AG04450 (cell line): Measurements from ENCODE around the gene RBM15. TPM values are rescaled to one million over a fixed set of nuclear protein-coding genes. Genes with fewer than 3 reads are reported as not detected.

Experiments
- CTCF ChIA-PET: fragments of 300-600, 350-600 bp; formaldehyde crosslinking; extraction: SDS; loops from one replicate; lab custom pipeline; 2022; ENCODE audit warnings: antibody characterized with exemption, inconsistent platforms; lab: Charles Lee
- POLR2A ChIA-PET: fragments of 350-600 bp; formaldehyde crosslinking; extraction: SDS; loops from one replicate; lab custom pipeline; 2021; ENCODE audit warnings: antibody characterized with exemption, inconsistent platforms; lab: Yijun Ruan, JAX
- DNase-seq: peaks from one replicate; pipeline ENCODE4 v3.0.0-alpha.2; 2011; ENCODE audit warnings: low read depth, low spot score
- H3K27ac ChIP-seq: one replicate; pipeline ENCODE4 v1.5.1; 2012; ENCODE audit warnings: low read depth, low read length, control low read depth
- H3K27me3 ChIP-seq: one replicate; pipeline ENCODE4 v1.6.0; 2012; ENCODE audit warnings: low read length; ENCODE audit not compliant: control insufficient read depth, insufficient read depth
- H3K4me3 ChIP-seq: 2 replicates; pipeline ENCODE4 v1.5.1; 2011; ENCODE audit warnings: mild to moderate bottlenecking, low read depth, low read length, control low read depth
- H3K9me3 ChIP-seq: 2 replicates; pipeline ENCODE4 v1.5.1; 2012; ENCODE audit warnings: low read length; ENCODE audit not compliant: control insufficient read depth, insufficient read depth
- polyA plus RNA-seq: library from polyadenylated mRNA; depleted of rRNA; stranded (reverse); fragments of >200 nt; gene quantifications from 2 replicates; pipeline ENCODE4 v1.2.3, GENCODE V29; 2011
- TF ChIP-seq, protein P1 (sequence below): IDR thresholded peaks from 2 replicates; pipeline ENCODE4 v1.5.1; 2011; ENCODE audit warnings: low read depth, low read length, control low read depth, inconsistent platforms

RBM15 gene
- polyA plus RNA-seq, 1 experiment: 8.9 TPM

DNA sequence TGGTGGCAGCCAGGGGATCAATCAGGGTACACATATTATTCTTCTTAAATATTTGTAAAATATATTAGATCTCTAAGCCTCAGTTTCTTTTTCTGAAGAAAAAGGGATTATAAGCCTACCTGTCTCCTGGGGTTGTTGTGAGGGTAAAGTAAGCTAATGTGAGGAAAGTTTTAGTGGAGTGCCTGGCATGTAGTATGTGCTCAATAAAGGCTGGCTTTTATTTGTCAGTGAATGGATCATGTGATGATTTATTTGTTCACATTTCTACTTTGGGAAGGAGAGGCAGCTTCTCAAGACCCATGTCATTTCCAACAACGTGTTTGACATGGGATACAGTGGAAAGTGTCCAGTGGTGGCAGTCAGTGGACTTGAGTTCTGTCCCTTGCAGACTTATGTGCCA is 12.4 kb upstream of the RBM15 start:
- no peaks in the 10 kb centered on the region for H3K9me3 ChIP-seq
- H3K4me3 ChIP-seq: no peak overlapping the region
- no peak for DNase-seq
- TF ChIP-seq, protein P1, sequence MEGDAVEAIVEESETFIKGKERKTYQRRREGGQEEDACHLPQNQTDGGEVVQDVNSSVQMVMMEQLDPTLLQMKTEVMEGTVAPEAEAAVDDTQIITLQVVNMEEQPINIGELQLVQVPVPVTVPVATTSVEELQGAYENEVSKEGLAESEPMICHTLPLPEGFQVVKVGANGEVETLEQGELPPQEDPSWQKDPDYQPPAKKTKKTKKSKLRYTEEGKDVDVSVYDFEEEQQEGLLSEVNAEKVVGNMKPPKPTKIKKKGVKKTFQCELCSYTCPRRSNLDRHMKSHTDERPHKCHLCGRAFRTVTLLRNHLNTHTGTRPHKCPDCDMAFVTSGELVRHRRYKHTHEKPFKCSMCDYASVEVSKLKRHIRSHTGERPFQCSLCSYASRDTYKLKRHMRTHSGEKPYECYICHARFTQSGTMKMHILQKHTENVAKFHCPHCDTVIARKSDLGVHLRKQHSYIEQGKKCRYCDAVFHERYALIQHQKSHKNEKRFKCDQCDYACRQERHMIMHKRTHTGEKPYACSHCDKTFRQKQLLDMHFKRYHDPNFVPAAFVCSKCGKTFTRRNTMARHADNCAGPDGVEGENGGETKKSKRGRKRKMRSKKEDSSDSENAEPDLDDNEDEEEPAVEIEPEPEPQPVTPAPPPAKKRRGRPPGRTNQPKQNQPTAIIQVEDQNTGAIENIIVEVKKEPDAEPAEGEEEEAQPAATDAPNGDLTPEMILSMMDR: no peak
- H3K27ac ChIP-seq: no peak overlapping the region
- ChIA-PET CTCF (interaction anchor here (0.6 to 4.1 kb wide), 6 partner anchors 14 to 169 kb away, joined by 3 to 26 read pairs (median 6); no protein-coding TSS in a partner anchor), POLR2A (no interaction called here)
- H3K27me3 ChIP-seq: peaks cover 5% of the 10 kb centered on the region

DNA sequence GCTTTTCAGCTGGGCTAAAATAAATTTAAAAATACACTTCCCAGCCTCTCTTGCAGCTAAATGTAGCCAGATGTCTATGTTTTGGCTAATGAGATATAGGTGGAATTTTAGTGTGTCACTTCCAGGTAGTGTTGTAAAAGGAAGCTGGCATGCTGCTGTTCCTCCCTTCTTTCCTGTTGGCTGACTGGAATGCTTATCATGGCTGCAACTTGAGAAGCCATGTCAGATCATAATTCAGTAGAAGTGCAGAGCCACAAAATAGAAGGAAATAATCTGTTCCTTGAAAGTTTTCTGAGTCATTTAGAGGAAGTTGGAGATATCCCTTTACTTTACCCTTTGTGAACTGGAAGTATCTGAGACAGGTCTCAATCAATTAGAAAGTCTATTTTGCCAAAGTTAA is 10.9 kb upstream of the RBM15 start:
- ChIA-PET POLR2A (no interaction called here), CTCF (interaction anchor here (0.9 to 4.1 kb wide), 4 partner anchors 10 to 131 kb away, joined by 3 to 26 read pairs (median 12); no protein-coding TSS in a partner anchor)
- Histone ChIP-seq H3K27me3 (peaks cover 3% of the 10 kb centered on the region), H3K9me3 (no peaks in the 10 kb centered on the region), H3K4me3 (no peak overlapping the region), H3K27ac (no peak overlapping the region)
- TF ChIP-seq, protein P1: no peak
- DNase-seq: no peak

DNA sequence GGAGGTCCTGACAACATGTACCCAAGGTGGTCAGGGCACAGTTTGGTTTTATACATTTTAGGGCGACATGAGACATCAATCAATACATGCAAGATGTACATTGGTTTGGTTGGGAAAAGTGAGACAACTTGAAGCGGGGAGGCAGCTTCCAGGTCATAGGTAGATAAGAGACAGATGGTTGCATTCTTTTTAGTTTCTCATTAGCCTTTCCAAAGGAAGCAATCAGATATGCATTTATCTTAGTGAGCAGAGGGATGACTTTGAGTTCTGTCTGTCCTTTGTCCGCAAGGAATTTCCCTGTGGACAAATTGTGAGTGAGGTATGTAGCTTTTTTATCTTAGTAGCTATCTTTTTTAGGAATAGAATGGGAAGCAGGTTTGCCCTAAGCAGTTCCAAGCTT is 10.5 kb upstream of the RBM15 start:
- CTCF ChIA-PET: interaction anchor here (0.9 to 4.1 kb wide), 4 partner anchors 9 to 132 kb away, joined by 3 to 26 read pairs (median 12); no protein-coding TSS in a partner anchor
- H3K9me3 ChIP-seq: no peaks in the 10 kb centered on the region
- POLR2A ChIA-PET: no interaction called here
- H3K4me3 ChIP-seq: no peak overlapping the region
- peaks cover under 1% of the 10 kb centered on the region for H3K27me3 ChIP-seq
- TF ChIP-seq, protein P1: no peak
- no peak for DNase-seq
- no peak overlapping the region for H3K27ac ChIP-seq

DNA sequence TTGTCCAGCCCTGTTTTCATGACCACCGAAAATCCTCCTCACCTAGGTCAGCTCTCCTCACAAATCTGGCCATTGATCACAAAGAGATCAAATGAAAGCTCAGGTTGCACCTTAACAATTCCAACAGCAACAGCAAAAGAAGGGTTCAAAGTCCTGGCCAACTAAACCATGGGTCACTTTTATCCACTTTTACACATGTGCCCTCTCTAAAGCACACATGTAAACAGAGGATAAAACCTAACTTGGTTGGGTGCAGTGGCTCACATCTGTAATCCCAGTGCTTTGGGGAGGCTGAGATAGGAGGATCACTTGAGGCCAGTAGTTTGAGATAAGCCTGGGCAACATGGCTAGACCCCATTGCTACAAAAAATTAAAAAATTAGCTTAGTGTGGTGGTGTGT is 3.9 kb upstream of the RBM15 start:
- H3K27ac ChIP-seq: no peak overlapping the region
- no peak for DNase-seq
- TF ChIP-seq, protein P1: no peak
- CTCF ChIA-PET: interaction anchor here (0.9 to 10.3 kb wide), 8 partner anchors 22 to 161 kb away, joined by 4 to 86 read pairs (median 15); partner anchors contain the start of gene KCNC4
- H3K27me3 ChIP-seq: no peaks in the 10 kb centered on the region
- peaks cover 3% of the 10 kb centered on the region; the same call in 1 of the 2 replicates for H3K9me3 ChIP-seq
- POLR2A ChIA-PET: no interaction called here
- no peak overlapping the region for H3K4me3 ChIP-seq

DNA sequence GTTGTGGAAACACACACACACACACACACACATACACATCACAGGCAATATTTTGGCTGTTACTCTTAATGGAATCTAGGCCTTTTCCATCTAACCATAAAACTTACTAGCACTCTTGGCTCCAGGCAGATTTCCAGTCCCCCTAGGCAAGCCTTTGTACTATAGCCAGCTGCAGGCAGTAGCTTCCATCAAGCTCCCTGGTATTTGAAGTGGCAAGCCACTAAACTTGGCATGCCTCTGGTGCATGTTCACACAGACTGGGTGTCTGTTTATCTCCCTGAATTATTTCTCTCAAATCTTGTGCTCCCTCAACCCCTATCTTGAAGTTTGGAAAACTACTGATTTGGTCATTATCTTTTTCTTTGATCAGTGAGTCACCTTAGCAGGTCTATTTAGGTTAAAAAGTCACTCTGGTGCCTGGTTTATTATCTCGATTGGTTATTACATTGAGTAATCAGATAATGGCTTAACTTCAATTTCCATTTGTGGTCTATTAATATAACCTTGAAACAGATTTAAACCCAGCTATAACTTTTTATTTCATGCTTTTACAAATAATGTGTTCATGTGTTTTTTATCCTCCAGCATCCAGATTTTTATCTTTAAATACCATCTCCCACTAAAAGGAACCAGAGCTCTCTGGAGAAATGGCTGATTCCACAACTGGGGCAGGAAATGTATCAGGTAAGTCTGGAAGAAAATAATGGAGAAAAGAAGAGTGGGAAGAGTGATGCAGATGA is 2.7 kb upstream of the RBM15 start:
- no peak overlapping the region for H3K4me3 ChIP-seq
- no peak for DNase-seq
- H3K9me3 ChIP-seq: peaks cover 3% of the 10 kb centered on the region; the same call in 1 of the 2 replicates
- ChIA-PET POLR2A (no interaction called here), CTCF (interaction anchor here (1.8 to 10.3 kb wide), 9 partner anchors 23 to 160 kb away, joined by 7 to 86 read pairs (median 25); partner anchors contain the start of genes KCNC4 and LAMTOR5)
- H3K27ac ChIP-seq: no peak overlapping the region
- TF ChIP-seq, protein P1: no peak
- no peaks in the 10 kb centered on the region for H3K27me3 ChIP-seq
